GM12875 (cell line): ENCODE results near the gene KCTD2.

ENCODE experiments used
- H3K4me3 ChIP-seq: one replicate; pipeline ENCODE4 v1.5.1; 2011; ENCODE audit warnings: low read depth, low read length, control low read depth
- CTCF ChIP-seq: IDR thresholded peaks from 2 replicates; pipeline ENCODE4 v1.5.1; 2011; ENCODE audit warnings: low read depth, mild to moderate bottlenecking, control low read depth, inconsistent platforms, low read length, moderate library complexity, borderline replicate concordance; ENCODE audit not compliant: insufficient read depth

KCTD2 gene

GRCh38 chr17:75060434-75061054 lies 13.5 kb downstream of the KCTD2 start:
- no peak overlapping the region for H3K4me3 ChIP-seq
- no peak for TF ChIP-seq CTCF

- TF ChIP-seq CTCF: no peak
- H3K4me3 ChIP-seq: no peak overlapping the region
These were observed 14.0 kb downstream of the KCTD2 start for GRCh38 chr17:75061055-75061438.

GRCh38 chr17:75061618-75062017 lies 14.6 kb downstream of the KCTD2 start:
- no peak for TF ChIP-seq CTCF
- H3K4me3 ChIP-seq: no peak overlapping the region

GRCh38 chr17:75063201-75063600 lies 16.2 kb downstream of the KCTD2 start:
- no peak for TF ChIP-seq CTCF
- no peak overlapping the region for H3K4me3 ChIP-seq

- TF ChIP-seq CTCF: 0 out of 2 replicates have a peak, but pooled peaks have one; percentile 17
- no peak overlapping the region for H3K4me3 ChIP-seq
These were observed 16.6 kb downstream of the KCTD2 start for GRCh38 chr17:75063626-75064025.

- TF ChIP-seq CTCF: no peak
- H3K4me3 ChIP-seq: no peak overlapping the region
These were observed 17.0 kb downstream of the KCTD2 start for GRCh38 chr17:75064040-75064439.

- H3K4me3 ChIP-seq: no peak overlapping the region
- TF ChIP-seq CTCF: no peak
These were observed 17.4 kb downstream of the KCTD2 start for GRCh38 chr17:75064460-75064859.
